D341Med (cell line): Measurements from ENCODE around the gene NISCH.
A peak's percentile ranks its signal among the peaks of the same experiment; 100 is the strongest.

Source experiments
- DNase-seq: peaks from one replicate; pipeline ENCODE4 v3.0.0; 2012; ENCODE audit warnings: low spot score

NISCH gene

DNA sequence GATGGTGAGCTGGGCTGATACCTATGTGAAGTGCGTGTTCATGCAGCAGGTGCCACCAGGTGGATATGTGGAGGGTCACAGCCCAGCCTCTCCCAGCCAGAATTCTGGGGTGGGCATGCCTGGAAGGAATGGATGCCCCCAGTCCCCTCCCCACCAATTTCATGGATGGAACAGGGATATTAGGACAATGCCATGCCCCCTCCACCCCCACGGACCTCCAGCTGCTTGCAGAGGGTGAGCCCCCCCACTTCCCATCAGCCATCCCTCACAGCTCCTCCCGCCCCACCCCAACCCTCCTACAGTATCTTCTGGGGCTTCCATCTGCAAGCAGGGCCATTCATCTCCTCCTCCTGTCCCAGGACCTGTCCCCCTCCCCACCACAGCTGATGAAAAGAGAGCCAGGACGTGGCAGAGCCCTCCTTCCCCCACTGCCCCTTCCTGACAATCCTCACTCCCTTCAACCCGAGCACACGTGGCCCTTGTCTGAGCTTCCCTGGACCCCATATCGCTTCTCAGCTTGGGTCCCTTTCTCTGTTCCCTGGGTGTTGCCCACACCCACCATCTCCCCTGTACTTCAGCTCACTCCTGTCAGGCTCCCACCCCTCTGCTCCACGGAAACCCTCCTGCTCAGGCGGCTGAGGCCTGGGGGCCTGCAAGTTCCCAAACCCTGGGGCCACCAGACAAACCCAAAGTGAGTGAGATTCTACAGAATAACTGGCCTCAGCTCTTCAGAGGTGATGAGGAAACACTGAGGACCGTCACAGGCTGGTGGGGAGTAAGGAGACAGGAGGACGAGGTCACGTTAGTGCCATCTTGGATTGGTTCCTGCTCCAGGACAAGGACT, 7.7 kb upstream of the NISCH start:
- no peak for DNase-seq

DNA sequence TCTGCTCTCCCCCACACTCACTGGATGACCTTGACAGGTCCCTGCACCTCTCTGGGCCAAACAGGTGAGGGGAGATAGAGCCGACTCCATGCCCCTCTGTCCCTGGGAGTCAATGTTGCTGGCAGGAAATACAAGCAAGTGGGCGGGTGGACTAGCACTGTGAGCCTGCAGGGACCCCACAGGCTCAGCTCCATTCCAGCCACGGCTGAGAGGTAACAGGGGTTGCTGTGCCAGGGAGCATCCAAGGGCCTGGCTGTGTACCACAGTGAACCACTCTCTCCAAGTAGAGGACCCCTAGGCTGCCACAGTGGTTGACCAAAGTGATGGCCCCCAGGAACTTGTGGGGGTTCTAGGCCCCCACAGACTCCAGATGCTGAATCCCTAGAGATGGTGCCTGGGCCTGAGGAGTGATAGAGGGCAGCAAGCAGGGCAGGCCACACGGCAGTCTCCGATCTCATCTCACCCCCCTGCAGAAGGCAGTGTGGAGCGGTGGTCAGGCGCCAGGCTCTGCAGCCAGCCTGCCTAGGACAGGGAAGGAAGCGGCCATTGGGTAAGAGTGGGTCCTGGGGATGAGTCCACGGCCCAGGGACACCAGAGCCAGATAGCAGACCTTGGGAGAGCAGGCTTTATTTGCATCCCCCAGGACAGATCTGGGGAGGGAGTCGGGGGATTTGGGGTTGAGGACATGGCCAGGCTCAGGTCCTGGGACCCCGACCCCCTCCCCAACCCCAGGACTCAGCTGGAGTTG, 4.7 kb upstream of the NISCH start:
- DNase-seq, result no peak

GRCh38 chr3:52451237-52452083, 3.9 kb upstream of the NISCH start:
- no peak for DNase-seq

DNA sequence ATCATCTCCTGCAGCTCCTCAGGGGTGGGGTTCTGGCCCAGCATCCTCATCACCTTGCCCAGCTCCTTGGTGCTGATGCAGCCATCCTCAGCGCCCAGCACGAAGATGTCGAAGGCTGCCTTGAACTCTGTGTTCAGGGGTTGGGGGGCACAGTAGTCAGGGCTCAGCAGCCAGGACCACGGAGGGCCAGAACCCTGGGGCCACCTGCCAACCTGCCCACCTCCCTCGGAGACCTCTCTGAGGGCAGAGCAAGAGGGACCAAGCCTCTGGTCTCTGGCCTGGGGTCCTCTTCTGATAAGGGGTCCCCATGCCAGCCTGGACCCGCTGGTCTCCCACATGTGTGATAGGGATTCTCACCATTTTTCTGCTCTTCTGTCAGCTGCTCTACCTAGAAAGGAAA, 3.3 kb upstream of the NISCH start:
- no peak for DNase-seq

DNA sequence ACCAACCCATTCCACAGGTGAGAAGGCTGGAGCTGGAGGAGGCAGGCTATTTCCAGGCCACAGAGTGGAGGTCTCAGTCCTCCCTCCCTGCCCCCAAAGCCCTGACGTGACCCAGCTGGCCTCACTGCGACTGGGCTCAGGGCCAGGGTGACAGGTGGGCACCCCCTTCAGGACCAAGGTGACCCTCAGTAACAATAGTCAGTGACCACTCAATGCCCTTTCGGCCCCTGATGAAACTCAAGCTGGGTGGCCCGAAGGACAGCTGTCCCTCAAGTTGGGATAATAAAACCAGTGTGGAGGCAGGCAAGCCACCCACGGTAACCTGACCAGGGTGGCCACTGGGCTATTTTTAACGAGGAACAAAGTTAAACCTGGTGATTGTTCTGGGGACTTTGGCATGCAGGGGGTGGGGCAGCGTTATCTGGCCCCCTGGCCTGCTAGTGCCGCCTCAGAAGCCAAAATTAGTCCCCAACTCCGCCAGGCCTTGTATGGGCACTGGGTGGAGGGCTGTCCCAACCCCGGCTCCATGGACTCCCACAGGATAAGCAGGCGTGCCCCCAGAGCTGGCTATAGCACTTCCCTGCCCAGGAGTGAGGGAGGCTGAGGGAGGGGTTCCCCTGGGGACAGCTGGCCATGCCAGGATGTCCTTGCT, 2.7 kb upstream of the NISCH start:
- DNase-seq, result no peak

GRCh38 chr3:52453496-52454249, 1.7 kb upstream of the NISCH start, which contains the start of gene TNNC1:
TSS of gene TNNC1 (minus strand) at chr3:52454041. CDS start at chr3:52454015, 26 bp downstream.
- no peak for DNase-seq

DNA sequence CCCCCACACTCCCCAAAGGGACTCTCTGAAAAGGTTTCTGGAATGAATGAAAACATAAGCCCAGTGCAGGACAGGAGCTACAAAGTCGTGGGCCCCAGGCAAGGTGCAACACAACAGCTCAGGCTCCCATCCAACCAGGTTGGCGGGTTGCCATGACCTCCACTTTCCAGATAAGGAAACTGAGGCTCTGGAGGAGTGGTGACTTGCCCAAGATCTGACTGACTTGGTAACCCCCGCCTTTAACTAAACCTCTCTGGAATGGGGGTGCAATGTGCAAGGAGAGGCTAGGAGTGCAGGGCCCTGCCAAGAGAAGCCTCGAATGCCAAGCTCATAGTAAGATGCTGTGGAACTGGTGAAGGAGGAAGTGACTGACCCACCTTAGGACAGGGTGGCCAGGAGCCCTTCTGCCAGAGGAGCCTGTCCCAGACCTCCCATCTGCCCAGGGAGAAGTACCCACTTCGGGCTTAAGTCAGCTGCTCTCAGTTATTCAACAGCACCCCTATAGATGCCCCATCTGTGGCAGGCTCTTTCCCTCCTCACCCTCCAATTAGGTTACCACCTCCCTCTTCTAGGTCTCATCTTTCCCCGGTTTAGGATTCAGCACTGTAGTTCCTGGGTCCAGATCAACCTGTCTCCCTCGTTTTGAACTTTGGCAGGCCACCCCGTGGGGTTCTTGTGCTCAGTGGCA, 1.0 kb upstream of the NISCH start:
- no peak for DNase-seq

DNA sequence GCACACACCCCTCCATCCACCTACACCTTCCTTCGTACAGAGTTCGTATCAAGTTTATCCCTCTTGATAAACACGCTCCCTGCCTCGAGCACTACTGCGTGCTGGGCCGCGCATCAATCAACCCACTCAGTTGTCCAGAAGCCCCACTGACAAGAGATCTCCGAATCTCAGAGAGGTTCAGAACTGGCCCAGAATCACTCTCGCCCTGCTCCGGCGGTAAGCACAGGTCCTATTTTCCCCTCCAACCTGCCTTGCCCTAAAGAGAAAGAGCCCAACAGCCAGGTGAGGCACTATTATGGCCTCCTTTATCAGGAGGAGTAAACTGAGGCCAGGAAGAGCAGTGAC, 494 bp upstream of the NISCH start:
- DNase-seq, result no peak

DNA sequence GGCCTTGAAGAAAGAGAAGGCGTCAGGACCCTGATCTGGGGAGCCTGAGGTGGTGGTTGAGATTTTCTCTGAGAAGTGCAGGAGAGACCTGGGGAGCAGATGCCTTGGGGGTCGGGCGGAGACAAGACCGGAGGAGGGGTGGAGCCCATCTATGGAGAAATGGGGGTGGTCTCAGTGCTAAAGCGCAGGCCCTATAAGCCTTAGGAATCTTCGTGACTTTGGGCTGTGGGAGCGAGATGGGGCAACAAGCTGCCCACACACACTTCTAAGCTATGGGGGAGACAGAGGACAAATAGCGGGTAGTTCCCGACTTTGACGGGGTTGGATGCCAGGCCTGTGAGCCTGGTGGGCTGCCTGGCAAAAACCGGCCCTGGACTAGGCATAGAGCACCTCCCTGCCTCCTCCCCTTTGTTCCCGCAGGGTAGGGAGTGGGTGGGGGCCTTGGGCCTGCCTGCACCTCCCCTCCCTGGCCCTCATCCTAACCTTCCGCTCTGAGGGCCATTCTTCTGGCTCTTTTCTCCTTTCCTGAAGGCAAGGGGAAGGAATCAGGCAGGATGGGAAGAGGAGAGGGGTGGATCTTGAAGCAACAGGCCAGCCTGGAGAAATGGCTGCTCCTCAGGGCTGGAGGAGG, 880 bp downstream of the NISCH start:
- DNase-seq, result no peak

DNA sequence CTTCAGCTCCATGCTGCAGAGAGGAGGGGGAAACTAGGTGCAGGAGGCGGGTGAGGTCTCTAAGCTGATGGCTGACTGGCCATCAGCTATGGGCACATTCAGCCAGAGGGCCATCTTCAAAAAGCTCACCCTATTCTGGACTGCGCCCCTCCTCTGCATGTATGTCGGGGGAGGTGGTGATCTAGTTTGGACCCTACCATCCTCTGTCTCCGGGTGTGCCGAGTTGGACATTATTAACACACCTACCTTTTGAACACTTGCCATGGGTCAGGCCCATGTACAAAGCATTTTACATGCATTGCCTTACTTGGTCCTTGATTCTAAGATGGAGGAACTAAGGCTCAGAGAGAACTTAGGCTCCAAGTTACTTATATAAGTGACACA, 1.4 kb downstream of the NISCH start:
- no peak for DNase-seq

DNA sequence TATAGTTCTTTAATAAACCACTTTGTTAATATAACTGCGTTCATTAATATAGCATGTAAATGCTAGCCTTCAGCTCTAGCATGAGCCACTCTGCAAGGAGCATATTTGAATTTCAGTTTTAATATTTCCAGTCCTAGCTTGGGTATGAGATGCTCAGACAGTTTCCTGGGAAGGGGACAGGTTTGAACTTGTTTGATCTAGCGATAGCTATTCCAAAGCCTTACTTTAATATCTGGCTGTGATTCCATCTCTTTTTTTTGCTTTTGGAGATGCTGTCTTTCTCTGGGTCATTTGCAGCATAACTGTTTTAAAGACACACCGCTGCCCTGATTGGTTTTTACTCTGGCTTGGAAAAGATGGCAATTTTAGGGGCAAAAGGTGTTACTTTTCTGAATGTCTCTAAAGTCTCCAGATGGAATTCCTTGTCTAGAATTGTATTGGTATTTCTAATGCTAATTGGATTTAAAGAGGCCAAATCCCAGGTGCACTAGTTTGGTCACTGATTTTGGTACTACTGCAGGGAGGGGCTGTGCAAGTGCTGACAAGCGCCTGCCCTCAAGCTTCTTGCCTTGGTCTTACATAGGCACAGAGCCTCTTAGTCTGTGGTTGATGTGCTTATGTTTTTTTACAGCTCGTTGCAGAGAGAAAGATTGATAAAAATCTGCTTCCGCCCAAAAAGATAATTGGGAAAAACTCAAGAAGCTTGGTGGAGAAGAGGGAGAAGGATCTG, 2.8 kb downstream of the NISCH start:
- DNase-seq, result no peak

GRCh38 chr3:52458770-52459545, 3.6 kb downstream of the NISCH start:
- DNase-seq, result peak; percentile 78

DNA sequence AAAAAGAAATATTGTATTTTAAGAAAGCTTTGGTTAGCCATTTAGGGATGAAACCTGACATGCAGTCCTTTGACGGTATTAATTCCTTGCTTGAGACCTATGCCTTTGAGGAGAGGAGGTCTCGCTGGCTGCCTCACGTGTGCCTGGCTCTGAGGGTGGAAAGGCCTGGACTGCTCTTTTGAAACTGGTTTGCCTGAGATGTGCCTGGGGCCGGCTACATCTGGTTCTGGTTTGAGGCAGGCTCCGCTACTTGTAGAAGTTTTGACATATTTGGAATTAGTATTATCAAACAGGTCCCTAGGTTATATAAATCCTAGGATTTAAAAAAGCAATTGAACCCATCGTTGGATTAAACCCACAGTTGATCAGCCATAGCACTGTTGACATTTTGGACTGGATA, 6.5 kb downstream of the NISCH start:
- no peak for DNase-seq

DNA sequence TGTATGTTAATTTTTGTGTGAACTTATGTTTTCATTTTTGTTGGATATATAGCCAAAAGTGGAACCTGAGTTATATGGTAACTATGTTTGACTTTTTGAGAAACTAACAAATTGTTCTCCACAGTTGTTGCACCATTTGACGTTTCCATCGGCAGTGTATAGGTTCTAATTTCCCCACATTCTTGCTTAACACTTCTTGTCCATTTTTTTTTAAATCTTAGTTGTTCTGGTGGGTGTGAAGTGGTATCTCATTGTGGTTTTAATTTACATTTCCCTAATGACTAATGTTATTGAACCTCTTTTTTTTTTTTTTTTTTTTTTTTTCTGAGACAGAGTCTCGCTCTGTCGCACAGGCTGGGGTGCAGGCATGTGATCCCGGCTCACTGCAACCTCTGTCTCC, 8.0 kb downstream of the NISCH start:
- no peak for DNase-seq

DNA sequence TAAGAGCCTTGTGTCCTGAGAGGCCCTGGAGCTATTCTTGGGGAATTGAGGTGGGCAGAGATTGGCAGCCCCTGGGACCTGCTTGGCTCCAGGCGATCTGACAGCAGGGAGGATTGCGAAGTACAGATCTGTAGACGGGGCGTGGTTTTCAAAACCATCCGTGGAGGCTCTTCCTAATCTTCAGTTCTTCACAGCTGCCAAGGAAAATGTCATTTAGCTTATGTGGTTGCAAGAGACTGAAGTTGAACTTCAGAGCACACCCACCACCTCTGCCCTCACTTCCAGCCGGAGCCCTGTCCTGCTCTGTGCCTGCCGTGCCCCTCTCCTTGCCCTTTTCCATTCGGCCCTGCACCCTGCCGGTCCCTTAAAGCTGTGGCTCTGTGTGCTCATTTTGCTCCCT, 12.9 kb downstream of the NISCH start:
- peak; percentile 85 for DNase-seq

GRCh38 chr3:52469001-52469400, 13.6 kb downstream of the NISCH start:
- peak; percentile 74 for DNase-seq

DNA sequence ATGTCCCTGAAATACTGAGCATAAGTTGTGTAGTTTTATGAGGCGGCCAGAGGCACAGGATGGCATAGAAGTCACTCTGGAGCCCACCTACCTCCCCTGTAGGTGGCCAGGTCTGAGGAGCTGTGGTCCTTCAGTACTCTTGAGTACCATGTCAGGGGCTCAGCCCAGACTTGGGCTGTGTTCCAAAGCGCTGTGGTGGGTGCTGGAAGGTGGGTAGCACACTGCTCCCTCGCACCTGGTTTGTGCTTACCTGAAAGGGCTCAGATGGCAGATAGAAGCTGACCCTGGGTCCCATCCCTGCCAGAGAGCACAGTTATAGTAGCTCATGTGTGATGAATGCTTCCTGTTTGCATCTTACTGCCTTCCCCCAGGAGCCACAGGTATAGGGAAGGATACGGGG, 15.5 kb downstream of the NISCH start:
- DNase-seq, result no peak

DNA sequence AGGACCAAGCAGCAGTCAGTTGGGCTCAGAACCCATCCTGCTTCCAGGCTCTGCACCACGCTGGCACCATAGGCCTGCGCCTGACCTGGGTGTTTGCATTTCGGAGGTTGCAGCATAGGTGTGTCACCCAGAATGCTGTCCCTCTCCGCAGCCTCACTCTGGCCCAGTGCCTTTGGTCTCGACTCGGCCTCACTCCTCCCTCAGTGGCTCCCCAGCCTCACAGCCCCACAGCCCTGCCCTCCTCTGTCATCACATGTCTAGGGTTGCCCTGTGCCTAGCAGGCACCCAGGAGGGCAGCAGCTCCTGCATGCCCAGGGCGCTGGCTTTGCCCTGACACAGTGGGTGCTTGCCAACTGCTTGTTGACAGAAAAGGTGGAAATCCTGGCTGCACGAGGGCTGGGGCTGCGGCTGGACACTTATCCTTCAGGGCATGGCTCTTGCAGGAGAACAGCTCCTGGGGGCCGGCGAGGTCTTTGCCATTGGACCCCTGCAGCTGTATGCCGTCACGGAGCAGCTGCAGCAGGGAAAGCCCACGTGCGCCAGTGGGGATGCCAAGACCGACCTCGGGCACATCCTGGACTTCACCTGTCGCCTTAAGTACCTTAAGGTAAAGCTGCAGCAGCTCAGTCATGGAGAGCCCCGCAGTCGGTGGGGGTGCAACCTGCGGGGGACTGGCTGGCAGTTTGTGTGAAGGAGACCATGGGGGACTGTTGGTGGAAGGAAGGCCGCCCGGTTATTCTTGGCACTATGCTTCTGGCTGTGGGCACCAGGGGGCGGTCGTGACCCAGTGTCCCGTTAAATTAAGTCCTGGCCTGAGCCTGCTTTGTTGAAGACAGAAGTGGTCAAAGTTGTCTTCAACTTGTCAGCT, 16.2 kb downstream of the NISCH start:
- no peak for DNase-seq
